H9 (cell line): ENCODE results near the gene PEX19. TPM values are rescaled to one million over a fixed set of nuclear protein-coding genes. Genes with fewer than 3 reads are reported as not detected.
A peak's percentile ranks its signal among the peaks of the same experiment; 100 is the strongest.

Experiments used
- DNase-seq: peaks from one replicate; pipeline ENCODE4 v3.0.0-alpha.2; 2017
- H2AFZ ChIP-seq: one replicate; pipeline ENCODE4 v1.6.1; 2013; ENCODE audit warnings: mild to moderate bottlenecking, low read length, control low read depth, moderate library complexity
- H2AK5ac ChIP-seq: 2 replicates; pipeline ENCODE4 v1.6.1; 2013; ENCODE audit warnings: low read length, control low read depth, mixed read lengths; ENCODE audit not compliant: insufficient read length
- H2BK120ac ChIP-seq: one replicate; pipeline ENCODE4 v1.6.1; 2013; ENCODE audit warnings: low read depth, mild to moderate bottlenecking, low read length, control low read depth, inconsistent platforms; ENCODE audit not compliant: poor library complexity, severe bottlenecking
- H2BK12ac ChIP-seq: 2 replicates; pipeline ENCODE4 v1.6.1; 2013; ENCODE audit warnings: low read length, control low read depth, mixed read lengths, low read depth; ENCODE audit not compliant: insufficient read length
- H2BK15ac ChIP-seq: 2 replicates; pipeline ENCODE4 v1.6.1; 2013; ENCODE audit warnings: low read depth, low read length, control low read depth
- H2BK20ac ChIP-seq: one replicate; pipeline ENCODE4 v1.6.1; 2013; ENCODE audit warnings: low read depth, mild to moderate bottlenecking, low read length, control low read depth, inconsistent platforms; ENCODE audit not compliant: poor library complexity, severe bottlenecking
- H2BK5ac ChIP-seq: 2 replicates; pipeline ENCODE4 v1.6.1; 2013; ENCODE audit warnings: low read length, control low read depth, mixed read lengths; ENCODE audit not compliant: insufficient read length
- H3K14ac ChIP-seq: 2 replicates; pipeline ENCODE4 v1.6.1; 2013; ENCODE audit warnings: low read length, control low read depth; ENCODE audit not compliant: insufficient read depth
- H3K18ac ChIP-seq: 2 replicates; pipeline ENCODE4 v1.6.1; 2013; ENCODE audit warnings: low read depth, mild to moderate bottlenecking, mixed read lengths, low read length, control low read depth; ENCODE audit not compliant: insufficient read length
- H3K23ac ChIP-seq: 2 replicates; pipeline ENCODE4 v1.6.1; 2013; ENCODE audit warnings: low read length, control low read depth, mixed read lengths, low read depth; ENCODE audit not compliant: insufficient read length
- H3K23me2 ChIP-seq: 2 replicates; pipeline ENCODE4 v1.6.1; 2013; ENCODE audit warnings: low read depth, mild to moderate bottlenecking, mixed read lengths, low read length, control low read depth; ENCODE audit not compliant: insufficient read length, poor library complexity, severe bottlenecking
- H3K27ac ChIP-seq: 2 replicates; pipeline ENCODE4 v1.5.1; 2013; ENCODE audit warnings: low read length, control low read depth, mixed read lengths, low read depth; ENCODE audit not compliant: insufficient read length
- H3K27me3 ChIP-seq: 2 replicates; pipeline ENCODE4 v1.6.1; 2013; ENCODE audit warnings: low read length, control low read depth, inconsistent platforms; ENCODE audit not compliant: insufficient read depth
- H3K4ac ChIP-seq: 2 replicates; pipeline ENCODE4 v1.6.1; 2013; ENCODE audit warnings: low read depth, mild to moderate bottlenecking, control low read depth, inconsistent platforms, low read length, moderate library complexity
- H3K4me1 ChIP-seq: 2 replicates; pipeline ENCODE4 v1.6.1; 2013; ENCODE audit warnings: low read length, control low read depth, inconsistent platforms; ENCODE audit not compliant: insufficient read depth
- H3K4me2 ChIP-seq: 2 replicates; pipeline ENCODE4 v1.6.1; 2013; ENCODE audit warnings: low read length, control low read depth, mixed read lengths; ENCODE audit not compliant: insufficient read length, insufficient read depth
- H3K56ac ChIP-seq: 2 replicates; pipeline ENCODE4 v1.6.1; 2013; ENCODE audit warnings: low read depth, mild to moderate bottlenecking, mixed read lengths, low read length, control low read depth; ENCODE audit not compliant: insufficient read length
- H3K79me1 ChIP-seq: 2 replicates; pipeline ENCODE4 v1.6.1; 2013; ENCODE audit warnings: low read depth, mild to moderate bottlenecking, moderate library complexity, low read length, control low read depth, inconsistent platforms; ENCODE audit not compliant: insufficient read depth, poor library complexity, severe bottlenecking
- H3K79me2 ChIP-seq: 2 replicates; pipeline ENCODE4 v1.6.1; 2013; ENCODE audit warnings: low read length, control low read depth, inconsistent platforms; ENCODE audit not compliant: insufficient read depth
- H3K9ac ChIP-seq: 2 replicates; pipeline ENCODE4 v1.6.1; 2013; ENCODE audit warnings: low read length, control low read depth, mixed read lengths; ENCODE audit not compliant: insufficient read length; ENCODE audit errors: extremely low read depth
- H3K9me3 ChIP-seq: one replicate; pipeline ENCODE4 v1.6.1; 2013; ENCODE audit warnings: low read depth, low read length, inconsistent platforms; ENCODE audit not compliant: control insufficient read depth
- H3T11ph ChIP-seq: one replicate; pipeline ENCODE4 v1.6.1; 2013; ENCODE audit warnings: mild to moderate bottlenecking, low read length, control low read depth, inconsistent platforms
- H4K20me1 ChIP-seq: one replicate; pipeline ENCODE4 v1.6.1; 2013; ENCODE audit not compliant: control insufficient read depth, insufficient read length, insufficient read depth
- H4K5ac ChIP-seq: 2 replicates; pipeline ENCODE4 v1.6.1; 2013; ENCODE audit warnings: low read depth, mild to moderate bottlenecking, mixed read lengths, low read length, control low read depth; ENCODE audit not compliant: insufficient read length
- H4K8ac ChIP-seq: replicated peaks from 2 replicates; pipeline ENCODE4 v1.6.1; 2013; ENCODE audit warnings: low read length, control low read depth, mixed read lengths, low read depth; ENCODE audit not compliant: insufficient read length
- H4K91ac ChIP-seq: 2 replicates; pipeline ENCODE4 v1.6.1; 2013; ENCODE audit warnings: low read depth, mild to moderate bottlenecking, moderate library complexity, mixed read lengths, low read length, control low read depth; ENCODE audit not compliant: insufficient read length
- H3K27ac Mint-ChIP-seq, 3 experiments: 2 replicates in 2 of 3; 3 replicates in 1 of 3; pipeline ENCODE4 v1.8.0; 2020 to 2021; ENCODE audit warnings: mixed read lengths in 3 of 3, mild to moderate bottlenecking in 1 of 3, moderate library complexity in 1 of 3
- H3K27me3 Mint-ChIP-seq: 2 replicates; pipeline ENCODE4 v1.8.0; 2021; ENCODE audit warnings: low read depth, mild to moderate bottlenecking, moderate library complexity, mixed read lengths
- H3K36me3 Mint-ChIP-seq, 3 experiments: 2 replicates in 2 of 3; 3 replicates in 1 of 3; pipeline ENCODE4 v1.8.0; 2020 to 2021; ENCODE audit warnings: low read depth in 3 of 3, mixed read lengths in 3 of 3; ENCODE audit not compliant: insufficient read depth in 1 of 3
- H3K4me1 Mint-ChIP-seq, 2 experiments: 2 replicates each; pipeline ENCODE4 v1.8.0; 2020; ENCODE audit warnings: mixed read lengths in 2 of 2
- H3K4me3 Mint-ChIP-seq, 2 experiments: 2 replicates in 1 of 2; 3 replicates in 1 of 2; pipeline ENCODE4 v1.8.0; 2020 to 2021; ENCODE audit warnings: mild to moderate bottlenecking in 2 of 2, mixed read lengths in 2 of 2, moderate library complexity in 1 of 2
- H3K9me3 Mint-ChIP-seq, 2 experiments: 2 replicates in 1 of 2; 3 replicates in 1 of 2; pipeline ENCODE4 v1.8.0; 2020; ENCODE audit warnings: mild to moderate bottlenecking in 2 of 2, mixed read lengths in 2 of 2, moderate library complexity in 1 of 2
- WGBS: extraction: QIAGEN DNeasy Blood & Tissue Kit; methylation state at CpG from one replicate; pipeline ENCODE4 v1.1.7; 2013; ENCODE audit warnings: missing lambda C conversion rate, low lambda C conversion rate, mixed read lengths; ENCODE audit not compliant: insufficient read length; ENCODE audit errors: extremely low coverage; 5-methylcytosine and 5-hydroxymethylcytosine counted together
- total RNA-seq: library from RNA; stranded (reverse); gene quantifications from 2 replicates; pipeline ENCODE4 v1.2.1, GENCODE V29; 2021
- TF ChIP-seq, protein P1 (sequence below): fragments of 200-600 bp; sonication (generic); conservative IDR thresholded peaks from 3 replicates; pipeline ENCODE4 v1.8.0; 2021; ENCODE audit warnings: antibody characterized with exemption, mild to moderate bottlenecking

PEX19 gene
- total RNA-seq, 1 experiment from 2014 or later, result 92.7 TPM

DNA sequence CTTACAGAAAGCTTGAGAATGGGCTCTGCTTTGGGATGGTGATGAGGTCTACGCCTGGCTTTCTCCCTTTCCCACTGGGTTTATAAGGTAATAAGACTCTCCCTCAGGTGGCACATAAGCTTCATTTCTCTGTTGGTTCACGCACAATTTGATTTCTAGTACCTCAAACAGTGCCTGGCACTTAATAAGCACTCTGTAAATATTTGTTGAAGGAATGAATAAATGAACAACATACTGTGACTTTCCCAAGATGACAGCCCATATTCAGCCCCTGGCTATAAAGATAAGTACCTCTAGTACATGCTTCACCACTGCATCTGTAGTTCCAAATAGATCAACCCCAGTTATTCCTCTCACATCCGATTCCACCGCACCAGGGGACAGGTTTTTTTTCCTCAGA, 40.3 kb upstream of the PEX19 start:
- H2BK120ac ChIP-seq, result no peak overlapping the region
- H3K4ac ChIP-seq, result no peak overlapping the region
- TF ChIP-seq, protein P1, sequence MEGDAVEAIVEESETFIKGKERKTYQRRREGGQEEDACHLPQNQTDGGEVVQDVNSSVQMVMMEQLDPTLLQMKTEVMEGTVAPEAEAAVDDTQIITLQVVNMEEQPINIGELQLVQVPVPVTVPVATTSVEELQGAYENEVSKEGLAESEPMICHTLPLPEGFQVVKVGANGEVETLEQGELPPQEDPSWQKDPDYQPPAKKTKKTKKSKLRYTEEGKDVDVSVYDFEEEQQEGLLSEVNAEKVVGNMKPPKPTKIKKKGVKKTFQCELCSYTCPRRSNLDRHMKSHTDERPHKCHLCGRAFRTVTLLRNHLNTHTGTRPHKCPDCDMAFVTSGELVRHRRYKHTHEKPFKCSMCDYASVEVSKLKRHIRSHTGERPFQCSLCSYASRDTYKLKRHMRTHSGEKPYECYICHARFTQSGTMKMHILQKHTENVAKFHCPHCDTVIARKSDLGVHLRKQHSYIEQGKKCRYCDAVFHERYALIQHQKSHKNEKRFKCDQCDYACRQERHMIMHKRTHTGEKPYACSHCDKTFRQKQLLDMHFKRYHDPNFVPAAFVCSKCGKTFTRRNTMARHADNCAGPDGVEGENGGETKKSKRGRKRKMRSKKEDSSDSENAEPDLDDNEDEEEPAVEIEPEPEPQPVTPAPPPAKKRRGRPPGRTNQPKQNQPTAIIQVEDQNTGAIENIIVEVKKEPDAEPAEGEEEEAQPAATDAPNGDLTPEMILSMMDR, result no peak
- H3K14ac ChIP-seq, result no peak overlapping the region
- Mint-ChIP-seq H3K4me3 (no peak overlapping the region), H3K4me1 (no peaks in the 10 kb centered on the region), H3K36me3 (peaks cover 21 to 74% (median 64%) of the 10 kb centered on the region in 3 experiments; a peak in 6 of 7 replicates), H3K27ac (peak overlapping the region in 1 of 3 experiments; percentile 9; a peak in 1 of 7 replicates), H3K9me3 (no peaks in the 10 kb centered on the region), H3K27me3 (no peaks in the 10 kb centered on the region)
- no peaks in the 10 kb centered on the region for H4K20me1 ChIP-seq
- H2BK20ac ChIP-seq, result no peak overlapping the region
- no peak overlapping the region for H3K27ac ChIP-seq
- H3K4me2 ChIP-seq, result no peak overlapping the region
- H3K9me3 ChIP-seq, result no peaks in the 10 kb centered on the region
- H4K91ac ChIP-seq, result no peak overlapping the region
- H3K4me1 ChIP-seq, result no peaks in the 10 kb centered on the region
- no peak overlapping the region for H2AK5ac ChIP-seq
- H3K79me2 ChIP-seq, result no peaks in the 10 kb centered on the region
- no peak overlapping the region for H2BK12ac ChIP-seq
- no peak overlapping the region for H3T11ph ChIP-seq
- H3K23ac ChIP-seq, result no peak overlapping the region
- H4K8ac ChIP-seq, result no peak overlapping the region
- no peaks in the 10 kb centered on the region for H3K23me2 ChIP-seq
- WGBS, result no CpG with 5 or more reads among the region's 4 CpGs
- DNase-seq, result no peak
- no peaks in the 10 kb centered on the region for H3K79me1 ChIP-seq
- H3K9ac ChIP-seq, result no peak overlapping the region
- H4K5ac ChIP-seq, result no peak overlapping the region
- no peaks in the 10 kb centered on the region for H3K27me3 ChIP-seq
- no peak overlapping the region for H3K18ac ChIP-seq
- H2AFZ ChIP-seq, result no peak overlapping the region
- no peak overlapping the region for H2BK15ac ChIP-seq
- H3K56ac ChIP-seq, result no peak overlapping the region
- no peak overlapping the region for H2BK5ac ChIP-seq
